OCI-LY7 (cell line): Measurements from ENCODE around the gene SIGLEC10. TPM values are rescaled to one million over a fixed set of nuclear protein-coding genes. Genes with fewer than 3 reads are reported as not detected.
A peak's percentile ranks its signal among the peaks of the same experiment; 100 is the strongest.

Experiments used
- BruUV-seq: library from RNA; stranded (reverse); fragments of 400-500 nt; replicated peaks from 2 replicates; lab custom pipeline; 2021; lab: Mats Ljungman, UMichigan
- CTCF ChIA-PET: fragments of 300-600 bp; sonication (Branson Sonifier 250); formaldehyde crosslinking; loops from one replicate; lab custom pipeline; 2022; ENCODE audit warnings: antibody characterized with exemption; ENCODE audit not compliant: unreplicated experiment; lab: Charles Lee
- POLR2A ChIA-PET: fragments of 300-600 bp; sonication (Branson Sonifier 250); formaldehyde crosslinking; loops from one replicate; lab custom pipeline; 2022; ENCODE audit warnings: antibody characterized with exemption; lab: Charles Lee
- DNase-seq: peaks from one replicate; pipeline ENCODE4 v3.0.0-alpha.2; 2015; ENCODE audit warnings: low spot score
- H2AFZ ChIP-seq: fragments of 200-600 bp; sonication (generic), shearing (Covaris generic); 2 replicates; pipeline ENCODE4 v1.6.1; 2014; ENCODE audit warnings: mild to moderate bottlenecking, antibody characterized with exemption, low read length, moderate library complexity
- H3K27ac ChIP-seq: fragments of 200-600 bp; sonication (generic); 2 replicates; pipeline ENCODE4 v1.5.1; 2014; ENCODE audit warnings: mixed run types, low read depth, mild to moderate bottlenecking, moderate library complexity, low read length, inconsistent platforms; ENCODE audit not compliant: poor library complexity, severe bottlenecking
- H3K36me3 ChIP-seq: fragments of 200-600 bp; sonication (generic); 2 replicates; pipeline ENCODE4 v1.6.1; 2014; ENCODE audit warnings: mild to moderate bottlenecking, antibody characterized with exemption, low read length, moderate library complexity, mixed read lengths; ENCODE audit not compliant: insufficient read depth
- H3K4me1 ChIP-seq: fragments of 200-600 bp; sonication (generic); 2 replicates; pipeline ENCODE4 v1.5.1; 2014; ENCODE audit warnings: mild to moderate bottlenecking, low read length; ENCODE audit not compliant: insufficient read depth, poor library complexity, severe bottlenecking
- H3K4me2 ChIP-seq: fragments of 200-600 bp; sonication (generic); 2 replicates; pipeline ENCODE4 v1.6.1; 2014; ENCODE audit warnings: mild to moderate bottlenecking, low read length
- H3K4me3 ChIP-seq: fragments of 200-600 bp; sonication (generic); 2 replicates; pipeline ENCODE4 v1.5.1; 2014; ENCODE audit warnings: mild to moderate bottlenecking, low read depth, low read length; ENCODE audit not compliant: poor library complexity, severe bottlenecking
- H3K79me2 ChIP-seq: fragments of 200-600 bp; sonication (generic); 2 replicates; pipeline ENCODE4 v1.6.1; 2016; ENCODE audit warnings: low read depth, mild to moderate bottlenecking, low read length, moderate library complexity, mixed read lengths; ENCODE audit not compliant: insufficient read depth
- H3K9me2 ChIP-seq: fragments of 200-600 bp; sonication (generic); 2 replicates; pipeline ENCODE4 v1.6.1; 2016; ENCODE audit warnings: mild to moderate bottlenecking, low read length, mixed read lengths; ENCODE audit not compliant: insufficient read depth
- H3K9me3 ChIP-seq: fragments of 200-600 bp; sonication (generic); 2 replicates; pipeline ENCODE4 v1.6.1; 2014; ENCODE audit warnings: mild to moderate bottlenecking, mixed run types, low read length, mixed read lengths
- H4K20me1 ChIP-seq: fragments of 200-600 bp; sonication (generic); 2 replicates; pipeline ENCODE4 v1.6.1; 2014; ENCODE audit warnings: mild to moderate bottlenecking, antibody characterized with exemption, low read length, moderate library complexity, mixed read lengths; ENCODE audit not compliant: insufficient read depth
- CTCF ChIP-seq: fragments of 200-600 bp; sonication (generic); conservative IDR thresholded peaks from 2 replicates; pipeline ENCODE4 v1.5.1; 2014; ENCODE audit warnings: mild to moderate bottlenecking, antibody characterized with exemption, low read length, moderate library complexity, mixed read lengths
- EZH2phosphoT487 ChIP-seq: fragments of 200-600 bp; sonication (generic); IDR thresholded peaks from 2 replicates; pipeline ENCODE4 v1.6.1; 2018; ENCODE audit warnings: low read depth, borderline replicate concordance, mild to moderate bottlenecking, mixed run types, antibody characterized with exemption, low read length, moderate library complexity, mixed read lengths
- intact Hi-C: fragments of 100-400 bp; cut with micrococcal nuclease; formaldehyde crosslinking; loops from one replicate; pipeline ENCODE4 v1.10.0; 2022; ENCODE audit not compliant: unreplicated experiment
- total RNA-seq, 2 experiments: library from RNA; depleted of rRNA in 1 of 2; stranded (reverse); fragments of >200 nt in 1 of 2; shearing (Covaris generic) in 1 of 2; gene quantifications; 2 replicates each; pipeline ENCODE4 v1.2.3, GENCODE V29; 2014 to 2022

The SIGLEC10 gene
- total RNA-seq, 2 experiments from 2014 or later, result 25.2 to 26.6 TPM

DNA sequence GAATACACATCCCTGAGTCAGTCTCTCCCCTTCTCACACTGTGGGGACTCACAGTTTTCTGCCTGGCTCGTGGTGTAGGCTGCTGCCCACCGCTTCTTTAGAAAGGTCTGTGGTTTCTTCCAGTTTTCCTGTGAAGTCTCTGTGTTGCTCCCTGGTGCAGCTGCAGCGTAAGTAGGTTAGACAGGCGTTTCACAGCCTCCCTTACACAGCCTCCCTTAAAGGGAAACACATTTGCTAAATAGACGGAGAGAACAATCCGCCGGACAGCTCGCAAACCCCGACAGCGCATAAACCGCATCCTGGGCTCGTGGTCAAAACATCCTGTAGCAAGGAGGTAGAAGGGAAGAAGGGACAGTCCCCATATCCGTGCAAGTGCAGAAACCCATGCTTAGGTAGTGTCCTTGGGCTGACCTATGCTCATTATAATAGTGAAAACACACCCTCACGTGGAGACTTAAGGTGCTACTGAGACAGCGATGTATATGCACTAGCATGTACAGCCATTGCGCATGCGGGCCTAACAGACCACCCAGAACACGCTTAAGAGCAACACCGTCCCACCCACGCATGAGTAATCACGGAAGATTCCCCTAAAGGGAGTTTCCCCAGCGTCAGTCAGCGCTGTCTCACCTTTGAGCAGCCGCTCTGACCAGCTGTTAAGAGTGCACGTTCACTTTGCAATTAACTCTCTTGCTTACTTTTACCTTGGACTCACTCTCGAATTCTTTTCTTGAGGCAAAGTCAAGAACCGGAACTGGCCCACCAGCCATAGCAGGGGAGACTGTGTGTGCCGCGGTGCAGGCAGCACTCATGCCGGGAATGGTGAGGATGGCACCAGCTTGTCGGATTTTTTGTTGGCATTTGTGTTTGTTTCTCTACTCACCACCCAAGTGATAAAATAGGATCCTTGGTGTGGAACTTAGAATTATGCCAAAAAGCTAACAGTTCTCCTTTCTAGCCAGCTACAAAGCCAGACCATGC is 24.3 kb upstream of the SIGLEC10 start:
- BruUV-seq, result no TSS peak
- Histone ChIP-seq H3K36me3 (no peaks in the 10 kb centered on the region), H2AFZ (peak overlapping the region; percentile 51), H3K79me2 (no peaks in the 10 kb centered on the region), H3K27ac (no peak overlapping the region), H3K4me1 (peaks cover 18% of the 10 kb centered on the region), H3K4me2 (peak overlapping the region; percentile 85), H3K4me3 (peak overlapping the region; percentile 54), H3K9me3 (no peaks in the 10 kb centered on the region), H3K9me2 (no peaks in the 10 kb centered on the region), H4K20me1 (no peaks in the 10 kb centered on the region)
- peak; percentile 69 for DNase-seq
- intact Hi-C loops, result no loop called here
- no peak for TF ChIP-seq EZH2phosphoT487
- 0 out of 2 replicates have a peak, but pooled peaks have one; percentile 9 for TF ChIP-seq CTCF
- ChIA-PET POLR2A (no interaction called here), CTCF (interaction anchor here (1.3 kb wide), 1 partner anchor 215 kb away, joined by 4 read pairs; no protein-coding TSS in a partner anchor)

DNA sequence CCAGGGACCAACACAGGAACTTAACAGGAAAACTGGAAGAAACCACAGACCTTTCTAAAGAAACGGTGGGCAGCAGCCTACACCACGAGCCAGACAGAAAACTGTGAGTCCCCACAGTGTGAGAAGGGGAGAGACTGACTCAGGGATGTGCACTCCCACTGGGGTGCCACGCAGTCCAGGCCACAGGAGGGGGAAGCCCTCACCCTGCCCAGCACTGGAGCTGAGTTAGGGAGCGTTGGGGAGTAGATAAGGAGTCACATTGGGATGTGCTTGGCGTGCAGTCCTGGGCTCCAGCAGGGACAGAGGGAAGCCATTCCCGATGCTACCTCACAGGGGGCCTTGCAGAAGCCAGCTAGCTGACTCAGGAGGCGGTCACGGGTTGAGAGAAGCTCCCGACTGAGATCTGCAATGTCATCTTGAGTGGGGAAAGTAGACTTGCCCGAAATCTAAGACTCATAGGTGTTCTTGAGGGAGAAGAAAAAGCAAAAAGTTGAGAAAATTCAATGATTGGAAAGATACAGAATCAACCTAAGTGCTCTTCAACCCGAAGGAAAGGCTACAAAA is 23.5 kb upstream of the SIGLEC10 start:
- H4K20me1 ChIP-seq, result no peaks in the 10 kb centered on the region
- DNase-seq, result no peak
- ChIA-PET POLR2A (no interaction called here), CTCF (no interaction called here)
- TF ChIP-seq CTCF, result no peak
- TF ChIP-seq EZH2phosphoT487, result no peak
- H3K4me3 ChIP-seq, result peak overlapping the region; percentile 54
- H2AFZ ChIP-seq, result peak overlapping the region; percentile 51
- no peaks in the 10 kb centered on the region for H3K79me2 ChIP-seq
- H3K27ac ChIP-seq, result no peak overlapping the region
- H3K4me2 ChIP-seq, result peak overlapping the region; percentile 85
- no TSS peak for BruUV-seq
- H3K4me1 ChIP-seq, result peaks cover 18% of the 10 kb centered on the region
- no peaks in the 10 kb centered on the region for H3K9me3 ChIP-seq
- intact Hi-C loops, result no loop called here
- H3K9me2 ChIP-seq, result no peaks in the 10 kb centered on the region
- no peaks in the 10 kb centered on the region for H3K36me3 ChIP-seq
